CD4-positive, alpha-beta T cell treated with Interleukin-17A for 4 hours (primary cell): ENCODE data around the gene MRAP.

Experiments used
- DNase-seq: peaks from one replicate; pipeline ENCODE4 v3.0.0-alpha.2; 2020; ENCODE audit warnings: mixed read lengths

Gene MRAP

DNA sequence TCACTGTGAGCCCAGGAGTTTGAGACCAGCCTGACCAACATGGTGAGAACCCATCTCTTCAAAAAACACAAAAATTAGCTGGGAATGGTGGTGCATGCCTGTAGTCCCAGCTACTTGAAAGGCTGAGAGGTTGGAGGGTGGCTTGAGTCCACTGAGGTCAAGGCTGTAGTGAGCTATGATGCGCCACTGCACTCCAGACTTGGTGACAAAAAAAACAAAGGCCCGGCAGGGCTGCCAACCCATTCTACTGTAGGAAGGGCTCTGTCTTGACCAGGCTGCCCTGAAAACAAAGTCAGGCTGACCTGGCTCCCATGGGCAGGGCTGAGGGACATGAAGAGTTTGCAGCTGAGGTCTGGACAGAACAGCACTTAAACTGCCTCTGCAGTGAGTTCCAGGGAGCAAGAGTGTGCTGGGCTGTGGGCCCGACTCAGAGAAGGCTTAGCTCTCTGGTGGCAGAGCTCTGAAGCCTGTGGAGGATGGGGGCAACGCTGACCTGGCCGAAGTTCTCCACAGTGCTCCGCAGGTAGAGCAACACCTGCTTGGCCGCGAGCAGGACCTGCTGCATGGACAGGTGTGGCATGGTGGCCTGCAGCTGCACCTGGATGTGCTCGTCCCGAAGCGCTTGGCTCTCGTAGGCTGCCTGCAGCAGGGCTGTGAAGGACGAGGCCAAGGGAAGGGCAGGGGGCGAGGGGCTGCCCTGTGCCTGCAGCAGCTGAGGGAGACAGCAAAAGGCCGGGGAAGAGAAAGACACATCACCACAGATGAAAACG is 51.7 kb downstream of the MRAP start:
- DNase-seq = no peak

DNA sequence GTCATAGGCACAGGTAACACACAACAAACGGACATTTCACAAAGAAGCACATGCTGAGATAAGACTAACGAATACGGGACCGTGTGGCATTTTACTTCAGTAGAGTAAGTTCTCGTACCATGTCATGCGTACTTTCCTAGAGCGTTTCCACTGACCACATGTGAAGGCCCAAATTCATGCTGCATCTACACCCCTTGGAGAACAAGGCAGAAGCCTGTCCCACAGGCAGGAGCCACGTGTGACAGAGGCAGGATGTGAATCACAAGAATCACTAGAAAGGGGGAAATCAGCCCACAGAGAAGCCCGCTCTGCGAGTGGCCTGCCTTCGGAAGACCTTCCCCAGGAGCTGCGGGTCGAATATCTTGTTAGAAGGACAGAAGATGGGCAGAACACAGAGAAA is 52.3 kb downstream of the MRAP start:
- DNase-seq = no peak

DNA sequence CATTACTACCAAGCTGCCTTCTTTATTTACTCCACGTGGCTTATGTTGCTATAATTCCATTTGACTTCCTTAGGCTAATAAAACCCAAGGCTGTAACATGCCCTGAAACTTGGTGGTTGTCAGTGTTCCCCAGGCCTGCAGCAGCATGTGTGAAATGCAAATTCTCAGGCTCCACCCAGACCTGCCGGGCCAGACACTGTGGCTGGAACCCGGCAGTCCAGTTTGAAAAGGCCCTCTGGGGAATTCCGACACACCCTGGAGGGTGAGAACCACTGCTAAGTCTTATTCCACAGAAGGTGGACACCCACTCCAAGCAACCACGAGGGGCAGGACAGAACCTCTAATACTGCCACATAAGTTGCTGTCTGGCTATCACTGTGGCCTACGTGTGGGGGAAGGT is 52.8 kb downstream of the MRAP start:
- DNase-seq = no peak

DNA sequence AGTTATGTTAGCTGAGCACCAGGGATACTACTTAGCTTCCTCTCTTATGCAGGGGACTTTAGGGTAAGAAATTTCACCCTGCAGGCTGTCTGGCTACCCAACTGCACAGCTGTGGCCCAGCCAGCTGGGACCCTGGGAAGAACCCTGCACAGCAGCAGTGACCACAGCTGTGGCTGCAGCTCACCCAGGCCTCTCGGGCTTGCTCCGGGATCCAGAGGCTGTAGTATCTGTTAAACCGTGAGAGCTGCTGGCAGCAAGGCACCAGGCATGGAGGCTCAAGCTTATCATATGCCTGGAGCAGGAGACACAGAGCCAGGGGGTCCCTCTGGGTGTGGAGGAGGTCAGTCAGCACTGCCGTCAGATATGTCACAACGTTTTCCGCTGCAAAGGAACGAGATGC is 53.9 kb downstream of the MRAP start:
- DNase-seq = no peak

DNA sequence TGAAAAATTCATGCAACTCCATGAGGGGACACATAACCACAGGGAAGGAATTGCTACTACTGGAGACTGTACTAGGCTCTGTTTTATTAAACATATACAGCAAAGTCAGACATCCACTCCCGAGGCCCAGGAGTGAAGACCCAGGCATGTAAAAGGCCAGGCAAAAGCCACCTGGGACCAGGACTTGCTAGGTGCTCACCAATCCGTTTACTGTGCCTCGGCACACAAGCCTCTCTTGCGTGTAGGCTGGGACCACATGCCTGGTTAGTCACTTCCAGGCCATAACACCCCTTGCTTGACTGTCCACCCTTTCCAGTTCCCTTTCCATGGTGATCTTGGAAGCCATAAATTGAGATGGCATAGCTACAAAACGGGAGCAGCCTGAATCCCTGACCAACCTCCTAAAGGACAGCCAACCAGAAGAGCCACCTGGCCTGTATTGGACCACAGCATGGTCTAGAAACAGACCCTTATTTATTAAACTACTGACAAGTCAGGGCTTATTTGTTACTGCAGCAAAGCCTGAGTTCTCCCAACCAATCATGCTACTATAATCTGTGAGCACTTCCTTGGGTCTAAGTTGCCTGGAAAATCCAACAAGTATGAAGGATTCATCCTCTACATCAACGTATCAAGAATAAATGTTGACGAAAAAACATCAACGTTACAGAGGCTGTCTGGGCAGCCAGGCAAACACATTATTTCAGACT is 54.5 kb downstream of the MRAP start:
- no peak for DNase-seq

DNA sequence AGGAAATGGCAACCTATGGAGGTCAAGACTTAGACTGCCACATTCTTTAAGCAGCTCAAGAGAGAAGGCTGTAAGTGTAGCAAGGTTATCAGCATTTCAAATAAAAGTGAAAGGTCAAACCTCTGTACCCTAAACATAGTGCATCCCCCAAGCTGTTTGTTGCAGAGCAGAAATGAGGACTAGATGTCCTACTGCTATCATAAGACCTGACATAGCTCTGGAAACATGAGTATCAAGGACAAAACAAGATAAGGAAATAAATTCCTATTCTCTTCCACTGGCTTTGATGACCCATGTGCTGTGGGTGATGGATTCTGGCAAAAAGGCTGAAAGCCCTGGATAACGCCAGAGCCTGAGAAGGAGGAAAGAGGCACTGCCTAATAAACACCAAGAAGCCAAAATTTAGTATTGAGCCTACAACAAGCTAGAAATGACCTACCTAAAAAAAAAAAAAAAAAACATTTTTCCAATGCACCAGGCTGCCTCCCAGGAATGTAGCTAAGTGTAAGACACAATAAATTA is 58.3 kb downstream of the MRAP start:
- no peak for DNase-seq

DNA sequence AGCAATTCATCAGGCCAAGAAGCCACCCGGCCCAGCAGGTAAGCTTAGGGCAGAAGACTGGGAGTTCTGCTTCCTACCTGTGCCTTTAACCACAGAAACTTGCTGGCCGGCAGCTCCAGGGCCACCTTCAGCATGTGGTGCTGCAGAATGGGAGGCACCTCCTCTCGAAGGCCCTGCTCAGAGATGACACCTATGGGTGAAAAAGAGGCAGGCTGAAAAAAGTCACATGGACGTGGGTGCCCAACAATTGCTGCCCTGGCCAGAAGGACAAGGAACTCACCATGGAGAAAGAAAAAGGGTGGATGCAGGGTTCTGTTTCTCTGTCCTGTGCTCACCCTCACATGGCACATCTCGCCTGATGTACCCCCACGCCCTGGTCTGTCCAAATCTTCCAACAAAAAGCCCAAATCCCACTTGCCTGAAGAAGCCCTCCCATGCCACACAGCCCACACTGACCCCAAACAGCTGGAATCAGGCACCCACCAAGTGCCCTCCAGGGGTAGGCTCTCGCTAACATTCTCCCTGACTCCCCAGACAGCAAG is 61.1 kb downstream of the MRAP start:
- DNase-seq = no peak

DNA sequence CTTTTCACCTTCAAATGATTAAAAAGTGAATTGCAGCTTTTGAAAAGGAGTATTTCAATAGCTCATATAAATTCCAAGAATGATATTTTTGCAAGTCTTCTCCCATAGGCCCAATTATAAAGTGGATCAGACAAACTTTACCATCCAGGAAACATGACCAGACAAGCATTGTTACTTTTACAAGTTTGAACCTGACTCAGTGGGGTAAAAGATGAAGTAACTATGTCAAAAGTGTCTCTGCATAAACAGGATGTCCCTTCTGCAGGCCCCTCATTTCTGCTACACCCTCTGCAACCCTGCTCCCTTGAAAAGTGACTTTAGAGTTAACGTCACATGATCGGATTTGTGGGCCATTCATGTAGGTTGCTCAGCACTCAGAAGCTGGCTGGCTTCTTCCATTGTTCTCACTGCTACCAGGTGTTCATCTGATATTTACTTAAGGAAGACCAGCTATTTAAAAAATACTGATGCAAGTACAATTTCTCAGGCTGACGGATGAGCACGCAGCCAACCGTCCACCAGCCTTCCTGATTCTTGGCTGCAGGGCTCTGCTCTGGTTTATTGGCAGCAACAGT is 61.8 kb downstream of the MRAP start:
- no peak for DNase-seq
